VCaP (cell line): ENCODE data around the gene SMIM26.

ENCODE experiments used
- H3K27ac ChIP-seq: fragments of 450-650 bp; 2 replicates; pipeline ENCODE4 v1.5.1; 2017
- TF ChIP-seq, protein P1 (sequence below): fragments of 450-650 bp; conservative IDR thresholded peaks from 2 replicates; pipeline ENCODE4 v1.5.1; 2017; ENCODE audit warnings: mild to moderate bottlenecking, moderate library complexity

The SMIM26 gene

GRCh38 chr20:18548465-18548864, 18.8 kb upstream of the SMIM26 start:
- TF ChIP-seq, protein P1, sequence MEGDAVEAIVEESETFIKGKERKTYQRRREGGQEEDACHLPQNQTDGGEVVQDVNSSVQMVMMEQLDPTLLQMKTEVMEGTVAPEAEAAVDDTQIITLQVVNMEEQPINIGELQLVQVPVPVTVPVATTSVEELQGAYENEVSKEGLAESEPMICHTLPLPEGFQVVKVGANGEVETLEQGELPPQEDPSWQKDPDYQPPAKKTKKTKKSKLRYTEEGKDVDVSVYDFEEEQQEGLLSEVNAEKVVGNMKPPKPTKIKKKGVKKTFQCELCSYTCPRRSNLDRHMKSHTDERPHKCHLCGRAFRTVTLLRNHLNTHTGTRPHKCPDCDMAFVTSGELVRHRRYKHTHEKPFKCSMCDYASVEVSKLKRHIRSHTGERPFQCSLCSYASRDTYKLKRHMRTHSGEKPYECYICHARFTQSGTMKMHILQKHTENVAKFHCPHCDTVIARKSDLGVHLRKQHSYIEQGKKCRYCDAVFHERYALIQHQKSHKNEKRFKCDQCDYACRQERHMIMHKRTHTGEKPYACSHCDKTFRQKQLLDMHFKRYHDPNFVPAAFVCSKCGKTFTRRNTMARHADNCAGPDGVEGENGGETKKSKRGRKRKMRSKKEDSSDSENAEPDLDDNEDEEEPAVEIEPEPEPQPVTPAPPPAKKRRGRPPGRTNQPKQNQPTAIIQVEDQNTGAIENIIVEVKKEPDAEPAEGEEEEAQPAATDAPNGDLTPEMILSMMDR, result no peak
- no peak overlapping the region for H3K27ac ChIP-seq

DNA sequence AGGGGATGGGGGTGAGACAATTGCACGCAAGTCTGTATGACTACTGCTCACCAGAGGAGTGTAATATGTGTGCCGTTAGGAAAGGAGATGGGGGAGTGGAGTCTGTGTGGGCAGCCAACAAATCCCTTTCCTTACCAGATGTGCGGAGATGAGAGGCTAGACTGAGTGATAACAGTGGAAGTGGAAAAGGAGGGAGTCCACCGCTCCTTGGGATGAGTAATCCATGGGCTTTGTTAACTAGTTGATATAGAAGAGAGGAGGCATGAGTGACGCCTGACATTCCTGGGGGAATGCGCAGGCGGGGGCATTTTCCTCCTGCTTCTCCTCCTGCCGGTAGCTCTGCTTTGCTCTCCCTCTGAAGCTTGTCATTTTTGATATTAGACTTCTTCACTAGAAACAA, 13.5 kb upstream of the SMIM26 start:
- TF ChIP-seq, protein P1, result no peak
- no peak overlapping the region for H3K27ac ChIP-seq

DNA sequence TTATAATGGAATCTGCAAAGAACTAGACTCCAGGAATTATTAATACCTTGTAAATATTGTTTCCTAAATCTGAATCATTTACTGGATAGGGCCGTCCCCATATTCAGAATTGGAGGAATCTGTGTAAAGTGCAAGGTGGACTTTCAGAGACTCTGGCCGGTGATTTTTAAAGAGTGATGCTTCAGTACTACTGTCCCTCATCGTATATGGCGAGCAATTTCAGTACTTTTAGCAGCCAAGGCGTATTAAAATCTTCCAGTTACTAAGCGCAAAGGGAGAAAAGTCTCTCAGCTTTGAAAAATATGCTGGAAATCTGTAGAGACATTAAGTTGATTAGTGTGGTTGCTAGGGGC, 483 bp downstream of the SMIM26 start:
- peak overlapping the region; percentile 87 for H3K27ac ChIP-seq
- TF ChIP-seq, protein P1, result no peak

- H3K27ac ChIP-seq, result no peak overlapping the region
- TF ChIP-seq, protein P1, result no peak
These were observed 3.8 kb downstream of the SMIM26 start for GRCh38 chr20:18571009-18571408.

GRCh38 chr20:18571578-18571977, 4.3 kb downstream of the SMIM26 start:
- TF ChIP-seq, protein P1, result no peak
- H3K27ac ChIP-seq, result no peak overlapping the region

DNA sequence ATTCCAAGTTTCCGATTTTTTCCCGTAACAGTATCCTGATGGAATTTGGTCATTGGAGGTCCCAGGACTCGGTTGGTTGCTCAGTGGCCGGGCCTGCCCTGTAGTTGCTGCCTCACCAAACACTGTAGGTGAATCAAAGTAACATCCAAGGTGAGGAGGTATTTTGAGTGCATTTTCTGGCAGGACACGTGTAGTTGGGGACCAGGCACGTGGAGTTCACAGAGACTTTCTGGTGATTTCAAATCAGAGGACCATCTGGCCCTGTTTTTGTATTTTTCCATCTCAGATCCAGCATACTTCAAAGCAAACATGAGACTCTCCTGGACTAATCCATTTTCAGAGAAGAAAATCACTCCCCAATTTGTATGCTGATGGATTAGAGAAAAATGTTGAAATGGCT, 10.7 kb downstream of the SMIM26 start:
- H3K27ac ChIP-seq, result peak overlapping the region; percentile 30; the same call in 1 of the 2 replicates
- TF ChIP-seq, protein P1, result no peak

- H3K27ac ChIP-seq, result peak overlapping the region; percentile 30; the same call in 1 of the 2 replicates
- TF ChIP-seq, protein P1, result no peak
These were observed 11.3 kb downstream of the SMIM26 start for GRCh38 chr20:18578581-18578980.

DNA sequence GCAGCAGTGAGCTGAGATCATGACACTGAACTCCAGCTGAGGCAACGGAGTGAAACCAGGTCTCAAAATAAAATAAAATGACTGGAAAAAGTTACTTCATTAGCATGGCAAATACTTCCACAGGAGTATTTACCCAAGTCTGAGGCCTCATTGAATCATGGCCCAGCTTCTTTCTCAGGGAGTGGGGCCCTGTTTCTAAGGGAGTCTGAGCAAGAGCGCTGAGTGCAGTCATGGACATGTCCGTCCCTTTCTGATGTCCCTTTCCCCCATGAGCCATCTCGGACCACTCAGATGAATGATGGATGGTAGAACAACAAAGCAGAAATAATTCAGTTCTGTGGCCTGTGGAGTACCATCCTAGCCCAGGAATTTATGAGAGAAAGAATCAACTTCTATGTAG, 12.8 kb downstream of the SMIM26 start:
- TF ChIP-seq, protein P1, result no peak
- no peak overlapping the region for H3K27ac ChIP-seq
